GM21526 (cell line): ENCODE results near the gene AMN.

Source experiments
- ATAC-seq: cut with Tn5 transposase; IDR thresholded peaks from one replicate; pipeline ENCODE4 v1.9.1; 2021; ENCODE audit warnings: moderate library complexity; ENCODE audit not compliant: unreplicated experiment, low FRiP score

The AMN gene

DNA sequence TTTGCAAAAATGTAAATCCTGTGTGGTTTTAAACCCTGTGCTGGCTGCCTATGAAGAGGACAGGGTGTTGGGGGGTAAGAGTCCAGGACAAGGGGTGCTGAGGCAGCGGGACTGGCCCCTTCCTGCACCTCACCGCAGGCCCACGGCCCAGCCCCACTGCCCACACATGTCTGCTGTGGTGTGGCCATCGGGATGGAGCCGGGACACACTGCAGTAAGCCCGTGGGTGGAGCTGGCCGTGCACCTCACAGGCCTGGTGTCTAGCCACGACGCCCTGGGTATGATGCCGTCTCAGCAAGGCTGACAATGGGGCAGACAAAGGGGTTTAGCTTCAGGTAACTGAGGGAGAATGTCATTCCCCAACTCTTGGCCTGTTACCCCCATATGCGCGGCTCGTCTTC, 19.6 kb downstream of the AMN start:
- ATAC-seq, result no peak

DNA sequence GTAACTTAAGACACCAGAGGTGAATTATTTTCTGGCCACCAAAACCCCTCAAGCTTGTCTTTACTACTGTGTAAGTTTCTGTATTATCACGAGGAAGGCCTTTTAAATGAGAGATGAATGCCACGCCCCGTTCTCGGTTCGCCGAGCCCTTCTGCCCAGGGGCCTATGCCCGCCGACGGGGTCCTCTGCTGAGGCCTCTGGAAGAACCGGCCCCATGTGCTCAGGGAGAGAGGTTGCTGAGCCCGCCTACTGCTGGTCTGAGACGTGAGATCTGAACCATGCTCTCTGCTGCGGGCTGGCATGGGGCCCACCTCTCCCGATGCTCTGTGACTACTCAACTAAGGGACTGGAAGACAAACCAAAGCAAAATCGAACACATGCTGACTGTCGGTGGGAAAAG, 21.0 kb downstream of the AMN start:
- ATAC-seq, result no peak

DNA sequence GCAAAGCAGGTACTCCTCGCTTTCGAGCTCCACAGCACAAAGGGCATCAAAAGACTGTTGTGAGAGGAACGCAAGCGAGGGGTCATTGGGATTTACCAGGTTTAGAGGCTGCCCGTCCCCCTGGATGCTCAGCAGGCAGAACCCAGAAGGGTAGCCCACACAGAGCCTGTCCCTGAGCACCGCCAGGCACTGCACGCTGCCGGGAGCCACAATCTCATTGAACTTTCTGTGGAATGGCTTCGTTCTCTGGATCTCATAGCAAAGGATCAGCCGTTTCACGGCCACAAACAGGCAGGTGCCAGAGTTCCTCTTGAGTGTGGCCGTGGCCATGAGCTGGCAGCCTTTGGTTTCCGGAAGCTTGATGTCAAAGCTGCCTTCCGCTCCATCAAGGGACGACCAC, 21.5 kb downstream of the AMN start:
- no peak for ATAC-seq

DNA sequence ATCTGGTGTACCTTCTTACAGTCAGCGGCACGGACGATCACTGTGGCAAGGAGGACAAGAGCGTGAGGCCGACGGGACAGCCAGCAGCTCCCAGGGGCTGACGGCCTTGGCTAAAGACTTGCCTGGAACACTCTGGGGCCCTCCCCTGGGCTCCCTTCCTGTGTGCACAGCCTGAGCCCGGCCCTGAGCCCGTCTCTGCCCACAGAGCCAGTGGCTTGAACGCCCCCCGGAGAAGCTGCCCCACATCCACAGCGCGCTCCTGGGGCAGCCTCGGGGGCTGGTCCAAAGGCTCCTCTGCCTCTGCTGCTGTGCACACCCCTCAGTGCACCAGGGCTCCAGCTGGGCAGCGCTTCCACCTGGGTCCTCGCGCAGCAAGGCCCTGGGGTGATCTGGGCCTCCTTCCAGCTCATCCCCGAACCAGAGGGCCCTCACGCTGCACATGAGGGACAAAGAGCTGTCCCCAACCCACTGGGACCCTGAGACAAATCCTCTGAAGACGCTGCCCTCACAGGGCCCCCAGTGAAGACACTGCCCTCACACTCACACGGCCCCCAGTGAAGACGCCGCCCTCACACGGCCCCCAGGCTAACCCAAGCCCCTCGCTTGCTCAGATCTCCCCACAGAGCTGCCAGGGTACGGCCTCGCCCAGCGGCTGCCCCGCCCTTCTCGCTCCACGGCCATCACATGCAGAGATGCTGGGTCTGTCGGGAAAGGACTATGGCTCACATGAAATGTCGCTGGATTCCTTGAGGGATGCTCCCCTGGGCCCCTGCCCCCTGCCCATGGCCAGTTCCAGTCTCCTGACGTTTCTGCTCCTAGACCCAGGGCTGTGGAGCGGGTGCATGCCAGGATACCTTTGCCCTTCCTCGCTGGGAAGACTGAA, 22.2 kb downstream of the AMN start:
- no peak for ATAC-seq

DNA sequence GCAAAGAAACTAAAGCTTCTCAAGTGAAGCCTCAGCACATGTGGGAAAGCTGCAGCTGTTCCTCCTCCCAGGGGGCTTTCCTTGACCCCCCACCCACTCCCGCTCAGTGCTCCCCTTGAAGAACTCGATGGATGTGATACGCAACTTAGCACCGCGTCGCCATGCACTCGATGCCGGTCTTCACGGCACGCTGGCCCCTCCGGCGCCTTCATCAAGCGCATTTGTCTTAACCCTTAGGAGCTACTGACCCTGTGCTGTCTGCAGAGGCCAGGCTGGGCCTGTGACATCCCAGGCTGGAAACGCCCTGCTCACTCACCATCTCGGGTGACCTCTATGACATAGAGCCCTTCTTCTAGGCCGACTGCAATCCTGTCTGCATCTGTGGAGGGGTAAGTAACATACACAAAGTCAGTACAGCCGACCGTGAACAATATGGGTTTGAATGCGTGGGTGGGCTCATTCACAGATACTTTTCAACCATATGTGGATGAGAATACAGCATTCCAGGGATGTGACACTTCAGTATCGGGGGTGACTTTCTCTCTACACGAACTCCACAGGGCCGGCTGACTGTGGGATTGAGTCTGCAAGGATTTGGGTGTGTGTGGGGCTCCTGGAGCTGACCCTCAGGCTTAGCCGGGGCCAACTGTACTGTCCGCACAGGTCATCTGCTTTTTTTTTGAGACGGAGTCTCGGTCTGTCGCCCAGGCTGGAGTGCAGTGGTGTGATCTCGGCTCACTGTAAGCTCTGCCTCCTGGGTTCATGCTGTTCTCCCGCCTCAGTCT, 23.1 kb downstream of the AMN start:
- ATAC-seq, result no peak

DNA sequence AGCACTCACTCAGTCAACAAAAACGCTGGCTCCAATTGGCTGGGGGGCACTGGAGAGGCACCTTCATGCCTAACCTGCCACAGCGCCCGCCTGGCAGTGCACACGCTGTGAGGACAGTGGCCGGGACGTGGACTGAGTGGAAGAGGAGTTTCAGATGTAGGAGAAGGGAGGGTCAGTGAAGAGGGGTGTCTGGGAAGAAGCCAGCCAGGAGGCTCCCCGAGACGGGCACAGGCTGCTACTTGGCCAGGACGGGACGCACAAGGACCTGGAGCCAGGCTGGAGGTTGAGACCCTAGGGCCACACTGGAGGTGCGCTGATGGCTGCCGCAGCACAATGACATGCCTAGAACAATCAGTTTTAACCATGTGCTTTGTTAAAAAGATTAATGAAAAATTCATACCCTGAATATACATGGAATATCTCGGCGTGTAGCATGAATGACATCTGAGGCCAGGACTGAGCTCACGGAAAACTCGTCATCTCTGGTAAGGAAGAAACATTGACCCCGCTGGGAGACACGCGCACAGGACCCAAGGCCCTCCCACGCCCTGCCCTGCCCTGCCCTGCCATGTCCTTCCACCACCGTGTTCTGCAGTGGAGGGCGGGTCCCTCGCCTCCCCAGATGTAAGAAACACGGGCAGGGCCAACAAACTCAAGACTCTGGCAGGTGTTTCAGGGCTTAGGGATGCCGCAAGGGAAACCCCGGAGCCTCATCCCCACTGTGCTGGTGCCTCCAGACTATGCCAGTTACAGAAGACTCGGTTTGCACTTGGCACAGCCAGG, 25.0 kb downstream of the AMN start:
- ATAC-seq, result no peak

DNA sequence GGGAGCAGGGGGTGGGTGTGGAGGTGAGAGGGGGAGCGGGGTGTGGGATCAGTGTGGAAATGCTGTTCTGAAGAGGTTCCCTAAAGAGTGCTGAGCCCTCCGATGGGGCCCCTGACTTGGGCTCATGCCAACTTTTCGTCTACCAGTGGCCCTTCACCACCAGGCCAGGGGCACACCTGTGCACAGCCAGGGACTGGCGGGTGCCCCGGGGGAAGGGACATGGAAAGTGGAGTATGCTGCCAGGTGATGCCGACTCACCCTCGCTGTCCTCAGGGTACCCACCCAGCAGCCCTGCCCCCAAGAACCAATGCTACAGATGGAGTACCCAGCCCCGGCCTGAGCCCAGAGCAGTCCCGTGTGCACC, 26.2 kb downstream of the AMN start:
- no peak for ATAC-seq

DNA sequence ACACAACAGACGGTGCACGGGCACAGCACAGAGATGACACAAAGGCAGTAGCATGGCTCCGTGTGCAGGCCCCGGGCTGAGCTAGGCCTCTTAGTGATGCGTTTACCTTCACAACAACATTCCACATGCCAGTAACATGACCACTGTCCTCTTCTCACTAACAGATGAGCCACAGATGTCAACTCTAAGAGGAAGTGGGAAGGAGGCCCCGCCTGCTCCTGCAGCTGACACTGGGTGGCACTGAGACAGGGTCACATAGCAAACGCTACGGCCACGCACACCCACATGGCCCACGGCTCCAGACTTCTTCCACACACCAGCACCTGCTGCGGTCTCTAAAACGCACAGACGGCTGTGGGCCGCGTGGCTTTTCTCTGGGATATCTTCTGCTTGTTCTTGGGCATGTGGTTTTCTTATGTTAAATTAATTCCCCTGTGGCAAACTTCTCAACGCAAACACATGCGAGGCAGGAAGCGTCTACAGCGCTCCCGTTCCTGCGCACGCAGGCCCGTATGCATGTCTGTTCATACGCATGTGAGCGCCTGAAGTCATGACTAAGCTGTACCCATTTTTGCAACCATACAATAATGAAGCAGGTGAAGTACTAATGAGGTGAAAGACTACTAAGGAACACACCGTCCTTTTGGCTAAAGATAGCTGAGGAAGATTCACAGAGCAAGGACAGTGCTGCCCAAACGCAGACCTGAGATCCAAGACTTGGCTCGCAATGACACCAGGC, 26.8 kb downstream of the AMN start:
- ATAC-seq, result no peak

DNA sequence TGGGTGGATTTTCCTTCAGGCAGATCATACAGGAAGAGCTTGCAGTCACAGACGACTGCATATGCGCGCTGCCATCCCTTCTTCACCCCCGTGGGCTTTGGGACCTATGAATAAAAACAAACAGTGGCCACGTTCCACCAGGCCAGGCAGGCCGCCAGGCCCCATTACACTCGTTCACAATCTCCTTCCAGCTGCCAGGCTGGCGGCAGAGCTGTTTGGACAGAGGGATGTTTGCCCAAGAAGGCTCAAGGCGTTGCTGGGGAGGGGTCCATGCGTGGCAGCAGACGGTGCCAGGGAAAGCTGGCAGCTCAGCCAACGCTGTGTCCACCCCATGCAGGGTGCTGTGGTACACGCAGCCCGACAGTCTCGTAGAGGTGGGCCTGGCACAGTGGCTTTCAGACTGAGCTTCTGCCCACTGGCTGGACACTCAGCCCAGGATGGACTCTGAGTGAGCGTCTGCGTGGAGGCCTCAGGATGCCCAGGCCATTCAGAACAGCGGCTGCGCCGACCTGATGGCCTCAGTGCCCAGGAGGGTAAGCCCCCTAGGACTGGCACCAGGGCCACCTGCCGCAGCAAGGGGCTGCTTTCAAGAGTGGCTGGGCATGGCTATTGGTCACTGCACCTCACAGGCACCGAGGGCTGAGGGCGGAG, 27.5 kb downstream of the AMN start:
- ATAC-seq, result no peak

DNA sequence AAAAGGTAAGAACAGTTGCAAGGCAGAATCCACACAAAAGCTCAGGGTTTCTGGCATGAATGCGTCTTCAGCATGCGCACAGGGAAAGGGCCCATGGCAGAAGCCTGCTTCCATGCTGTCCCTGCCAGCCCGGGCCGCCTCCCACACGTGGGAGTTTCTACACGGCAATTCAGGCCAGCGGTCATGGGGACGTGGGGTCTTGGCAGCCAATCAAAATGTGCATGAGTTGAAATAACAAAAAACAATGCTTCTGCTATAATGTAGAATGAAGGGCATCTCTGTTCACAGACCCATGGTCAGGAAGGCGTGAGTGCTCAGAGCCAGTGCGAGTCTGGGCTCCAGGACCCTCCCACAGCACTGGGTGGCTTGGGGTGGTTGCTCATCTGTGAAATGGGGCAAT, 28.6 kb downstream of the AMN start:
- ATAC-seq, result no peak

DNA sequence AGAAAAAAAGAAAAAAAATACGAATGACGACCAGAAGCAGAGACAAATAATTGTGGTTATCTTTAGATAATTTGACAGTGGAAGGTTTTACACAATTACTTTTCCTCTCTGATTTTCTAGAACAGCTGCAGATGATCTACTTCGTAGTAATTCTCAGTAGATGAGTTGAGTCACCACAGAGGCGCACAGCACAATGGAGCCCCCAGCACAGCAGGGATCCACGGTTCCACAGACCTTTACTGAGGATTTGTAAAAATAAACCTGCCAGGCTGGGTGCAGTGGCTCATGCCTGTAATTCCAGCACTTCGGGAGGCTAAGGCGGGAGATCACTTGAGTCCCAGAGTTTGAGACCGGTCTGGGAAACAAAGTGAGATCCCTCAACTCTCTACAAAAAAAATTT, 29.3 kb downstream of the AMN start:
- ATAC-seq, result no peak

DNA sequence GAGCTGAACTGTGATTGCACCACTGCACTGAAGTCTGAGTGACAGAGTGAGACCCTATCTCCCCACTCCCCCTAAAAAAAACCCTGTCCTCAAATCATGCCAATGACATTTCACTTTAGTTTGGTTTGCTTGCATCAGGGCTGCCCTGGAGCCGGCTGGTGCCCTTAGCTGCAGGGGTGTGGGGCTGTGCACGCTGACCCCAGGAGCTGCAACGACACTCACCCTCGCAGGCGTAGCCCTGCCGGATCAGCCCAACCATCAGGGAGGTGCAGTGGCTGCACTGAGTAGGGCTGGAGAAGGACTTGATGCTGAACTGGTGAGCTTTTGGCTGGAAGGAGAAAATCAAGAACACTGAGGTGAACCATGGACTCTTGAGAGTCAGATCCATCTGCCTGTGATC, 29.8 kb downstream of the AMN start:
- ATAC-seq, result no peak

DNA sequence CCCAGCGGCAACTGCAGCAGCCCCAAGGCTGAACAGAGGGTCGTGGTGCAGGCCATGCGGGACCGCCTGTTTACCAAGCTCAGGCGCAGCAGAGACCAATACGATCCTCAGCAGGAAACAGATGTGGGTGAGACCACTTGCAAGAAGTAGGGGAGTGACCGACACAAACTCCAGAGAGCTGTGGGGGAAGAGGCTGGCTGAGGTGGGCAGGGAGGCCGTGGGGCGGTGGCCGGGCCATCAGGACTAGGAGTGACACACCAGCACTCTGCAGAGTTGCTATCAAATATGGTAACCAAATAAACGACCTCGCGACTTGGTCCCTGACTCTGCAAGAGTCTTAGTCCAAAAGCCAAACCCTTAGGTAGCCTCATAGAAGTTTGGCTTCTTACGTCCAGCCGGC, 30.6 kb downstream of the AMN start:
- no peak for ATAC-seq

DNA sequence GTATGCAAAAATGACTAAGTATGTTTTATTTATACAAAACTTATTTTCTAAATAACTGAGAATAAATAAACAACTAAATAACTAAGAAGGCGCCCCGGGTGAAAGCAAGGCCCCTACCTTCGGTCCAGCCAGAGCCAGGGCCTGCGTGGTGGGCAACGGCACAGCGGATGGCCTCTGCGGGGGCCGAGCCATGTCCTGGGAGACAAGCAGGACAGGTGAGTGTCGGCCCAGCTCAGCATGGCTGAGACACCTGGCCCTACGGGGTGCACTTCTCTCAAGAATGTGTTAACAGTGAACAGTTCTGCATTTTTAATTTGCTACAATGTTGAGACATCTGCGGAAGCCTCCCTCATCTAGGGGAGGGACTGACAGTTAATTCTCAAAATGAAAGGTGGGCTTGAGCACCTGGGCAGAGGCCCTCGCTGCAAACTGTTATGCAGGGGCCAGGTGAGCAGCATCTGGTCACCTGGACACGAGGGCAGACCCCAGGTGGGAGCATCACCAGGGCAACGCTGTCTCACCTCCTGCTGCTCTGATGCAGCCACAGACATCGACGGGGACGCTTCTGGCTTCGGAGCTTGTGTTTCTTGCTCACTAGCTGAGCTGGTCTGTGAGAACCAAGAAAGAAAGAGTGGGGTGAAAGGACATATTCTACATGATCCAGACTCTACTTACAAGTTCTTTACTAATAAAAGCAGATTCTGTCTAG, 31.8 kb downstream of the AMN start:
- ATAC-seq, result no peak

DNA sequence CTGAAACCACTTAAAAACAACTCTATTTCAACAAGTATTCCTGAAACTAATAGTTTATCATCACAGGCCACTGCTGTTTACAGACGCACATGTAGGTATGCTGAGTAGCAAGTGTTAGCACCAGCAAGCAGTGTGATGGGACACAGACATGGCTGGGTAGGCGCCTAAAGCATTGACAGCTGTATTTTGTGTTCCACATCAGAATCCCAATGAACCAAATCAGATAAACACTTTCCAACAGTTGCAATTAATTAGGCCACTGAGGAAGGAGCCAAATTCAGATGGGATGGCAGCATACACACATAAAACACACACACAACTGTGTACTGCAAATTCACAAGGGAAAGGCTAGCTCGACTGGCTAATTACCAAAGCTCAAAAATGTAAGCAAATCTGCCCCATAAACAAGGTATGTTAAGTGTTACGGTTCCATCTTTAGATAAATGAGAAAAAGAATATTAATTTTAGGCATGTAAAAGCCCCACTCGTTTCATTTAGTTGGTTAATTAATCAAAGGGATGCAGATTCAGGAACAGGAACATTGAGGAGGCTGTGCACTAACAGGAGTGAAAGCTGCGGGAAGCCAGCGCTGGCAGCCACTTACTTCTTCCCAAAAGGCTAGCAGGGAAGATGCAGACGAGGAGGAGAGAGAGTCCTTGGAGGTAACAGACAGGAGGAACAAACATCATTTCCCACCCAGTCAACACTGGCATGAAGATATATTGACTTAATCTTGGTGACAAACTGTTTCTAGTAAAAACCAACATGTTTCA, 33.4 kb downstream of the AMN start:
- ATAC-seq, result no peak

DNA sequence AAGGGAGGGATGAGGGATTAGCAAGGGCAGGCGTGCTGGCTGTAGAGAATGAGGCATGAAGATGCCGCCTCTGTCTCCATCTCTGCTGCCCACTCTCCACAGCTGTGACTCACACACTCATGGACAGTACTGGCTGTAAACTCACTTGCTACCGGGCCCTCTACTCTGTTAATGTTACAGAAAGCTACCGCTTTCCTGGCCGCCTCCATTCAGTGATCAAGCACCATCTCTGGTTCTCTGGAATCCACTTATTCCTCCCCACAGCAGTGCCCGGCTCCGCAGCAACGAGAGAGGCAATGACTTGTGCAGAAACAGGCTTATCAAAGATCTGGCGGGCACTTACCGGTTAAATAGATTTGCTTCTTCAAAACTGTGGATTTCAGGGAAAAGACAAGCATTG, 34.8 kb downstream of the AMN start:
- no peak for ATAC-seq

DNA sequence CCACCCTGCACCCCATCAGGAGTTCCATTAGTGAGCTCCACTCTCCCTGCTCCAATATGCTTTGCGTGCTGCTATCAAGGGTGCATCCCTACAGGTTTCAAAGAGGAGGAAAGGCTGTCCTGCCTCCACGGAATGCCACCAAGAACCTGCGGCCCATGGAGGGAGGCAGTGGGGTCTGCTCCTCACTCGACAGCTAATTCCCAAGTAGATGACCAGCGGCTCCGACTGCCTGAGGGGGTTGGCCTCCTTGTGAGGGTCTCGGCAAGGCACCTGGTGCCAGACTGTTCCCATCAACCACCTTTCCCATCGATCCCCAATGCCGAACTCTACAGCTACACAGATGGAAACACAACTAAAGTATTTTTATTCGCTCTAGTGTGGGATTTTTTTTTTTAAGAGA, 36.0 kb downstream of the AMN start:
- no peak for ATAC-seq

DNA sequence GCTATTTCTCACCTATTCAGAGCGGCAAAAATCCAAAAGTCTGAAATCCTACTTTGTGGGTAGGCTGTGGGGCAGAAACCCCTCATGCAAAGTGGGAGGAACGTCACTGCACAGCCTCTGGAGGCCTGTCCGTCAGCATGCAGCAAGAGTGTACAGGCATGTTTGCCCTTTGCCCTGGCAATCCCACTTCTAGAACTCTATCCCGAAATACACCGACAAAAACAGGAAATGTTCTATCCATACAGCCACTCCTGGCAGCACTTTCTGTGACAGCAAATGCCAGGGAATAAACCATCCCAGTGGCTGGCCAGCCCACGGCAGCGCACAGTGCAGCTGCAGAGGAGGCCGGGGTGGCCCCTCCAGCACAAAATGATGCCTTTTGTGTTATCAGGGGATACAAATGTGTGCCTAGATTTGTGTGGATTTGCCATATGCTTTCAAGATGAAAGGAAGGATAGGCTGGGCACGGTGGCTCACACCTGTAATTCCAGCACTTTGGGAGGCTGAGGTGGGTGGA, 39.7 kb downstream of the AMN start:
- ATAC-seq, result no peak
